CD4-positive, alpha-beta T cell treated with Interleukin-12 subunit alpha and Interleukin-12 subunit beta, for 1 hour (primary cell): ENCODE data around the gene DLL4.
"Not testable (repeated sequence)": the region's sequence is repeated elsewhere in the genome, so short reads cannot be mapped to it uniquely, and the experiment has no call there.

ENCODE experiments used
- DNase-seq: peaks from one replicate; pipeline ENCODE4 v3.0.0-alpha.2; 2020

The DLL4 gene

DNA sequence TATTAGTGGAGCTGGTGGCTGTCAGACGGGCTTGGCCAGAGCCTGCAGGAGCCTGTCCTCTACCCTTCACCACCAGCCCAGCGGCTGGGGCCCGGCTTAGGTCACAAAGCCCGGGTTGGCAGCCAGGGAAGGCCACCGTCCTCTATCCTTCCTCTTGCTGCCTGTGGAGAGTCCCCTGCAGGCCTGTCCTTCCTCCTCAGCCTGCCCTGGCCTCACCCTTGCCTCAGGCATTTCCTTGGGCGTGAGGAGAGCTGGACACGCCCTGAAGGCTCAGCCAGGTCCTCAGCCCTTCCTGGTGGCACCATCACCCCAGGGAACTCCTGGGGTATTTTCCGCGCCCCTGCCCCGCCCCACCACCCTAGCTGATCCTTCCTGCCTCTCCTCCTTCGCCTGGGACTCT is 31.8 kb downstream of the DLL4 start:
- DNase-seq, result no peak

GRCh38 chr15:40961740-40962139 is 32.6 kb downstream of the DLL4 start:
- not testable (repeated sequence) for DNase-seq

DNA sequence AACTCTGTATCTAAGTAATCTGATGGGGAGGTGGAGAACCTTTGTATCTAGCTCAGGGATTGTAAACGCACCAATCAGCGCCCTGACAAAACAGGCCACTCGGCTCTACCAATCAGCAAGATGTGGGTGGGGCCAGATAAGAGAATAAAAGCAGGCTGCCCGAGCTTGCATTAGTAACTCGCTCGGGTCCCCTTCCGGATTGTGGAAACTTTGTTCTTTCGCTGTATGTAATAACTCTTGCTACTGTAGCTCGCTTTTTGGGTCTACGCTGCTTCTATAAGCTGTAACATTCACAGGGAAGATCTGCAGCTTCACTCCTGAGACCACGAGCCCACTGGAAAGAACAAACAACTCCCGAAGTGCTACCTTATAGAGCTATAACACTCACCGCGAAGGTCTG is 33.2 kb downstream of the DLL4 start:
- not testable (repeated sequence) for DNase-seq

DNA sequence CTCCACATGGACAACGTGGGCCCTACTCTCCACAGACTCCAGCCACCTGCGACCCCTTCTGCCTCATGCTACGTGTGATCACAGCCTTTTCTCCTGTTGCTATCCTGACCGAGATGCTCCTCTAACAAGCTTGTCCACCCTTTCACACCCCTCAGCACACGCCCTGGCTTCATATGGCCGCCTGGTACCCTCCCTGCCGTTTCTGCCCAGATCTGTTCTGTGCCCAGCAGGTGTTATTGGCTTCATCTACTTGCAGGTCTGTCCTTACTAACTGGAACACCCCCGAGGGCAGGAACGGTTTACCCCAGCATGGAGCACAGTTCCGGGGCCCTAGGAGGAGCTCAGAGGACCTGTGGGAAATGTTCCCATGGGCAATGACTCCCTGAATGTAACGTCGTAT is 34.1 kb downstream of the DLL4 start:
- DNase-seq, result no peak

GRCh38 chr15:40964006-40964405 is 34.9 kb downstream of the DLL4 start:
- no peak for DNase-seq

GRCh38 chr15:40964634-40965033 is 35.5 kb downstream of the DLL4 start:
- no peak for DNase-seq

DNA sequence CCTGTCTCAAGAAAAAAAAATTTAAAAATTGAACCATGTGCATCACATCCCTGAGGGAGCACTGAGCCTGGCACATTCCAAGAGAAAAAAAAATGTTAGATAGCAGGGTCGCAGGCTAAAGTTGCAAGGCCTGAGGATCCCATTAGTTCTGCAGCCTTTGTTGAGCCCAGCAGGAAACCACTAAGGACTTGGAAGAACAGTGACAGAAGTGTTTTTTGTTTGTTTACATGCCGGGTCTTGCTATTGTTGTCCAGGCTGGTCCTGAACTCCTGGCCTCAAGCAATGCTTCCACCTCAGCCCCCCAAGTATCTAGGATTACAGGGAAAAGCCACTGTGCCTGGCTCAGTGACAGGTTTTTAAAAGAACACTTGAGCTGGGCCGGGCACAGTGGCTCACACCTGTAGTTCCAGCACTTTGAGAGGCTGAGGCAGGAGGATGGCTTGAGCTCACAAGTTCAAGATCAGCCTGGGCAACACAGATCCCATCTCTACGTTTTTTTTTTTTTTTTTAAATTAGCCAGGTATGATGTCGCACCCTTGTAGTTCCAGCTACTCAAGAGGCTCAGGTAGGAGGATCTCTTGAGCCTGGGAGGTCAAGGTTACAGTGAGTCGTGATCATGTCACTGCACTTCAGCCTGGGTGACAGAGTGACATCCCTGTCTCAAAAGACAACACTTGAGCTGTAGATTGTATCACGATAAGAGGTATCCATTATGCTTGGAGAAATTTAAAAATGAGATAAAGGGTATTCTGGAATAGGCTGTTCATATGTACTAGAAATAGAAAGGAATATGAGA is 39.3 kb downstream of the DLL4 start:
- DNase-seq, result no peak

DNA sequence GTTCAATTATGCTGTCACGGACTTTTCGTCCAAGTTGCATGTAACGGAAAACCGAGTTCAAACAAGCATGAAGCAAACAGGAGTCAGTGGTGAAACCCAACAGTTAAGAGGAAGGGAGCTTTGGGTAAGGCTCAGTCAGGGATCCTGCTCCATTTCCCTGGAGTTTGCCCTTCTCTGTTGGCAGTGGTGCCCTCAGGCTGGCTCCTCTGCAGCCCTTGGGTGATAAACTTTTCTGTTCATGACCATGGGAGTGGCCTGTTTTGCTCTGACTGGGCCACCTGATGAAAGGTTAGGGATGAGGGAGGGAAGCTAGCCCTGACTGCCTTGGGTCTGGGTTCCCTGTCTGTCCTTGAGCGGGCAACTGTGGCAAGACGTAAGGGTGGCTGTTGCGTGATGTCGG is 40.2 kb downstream of the DLL4 start:
- DNase-seq, result no peak

DNA sequence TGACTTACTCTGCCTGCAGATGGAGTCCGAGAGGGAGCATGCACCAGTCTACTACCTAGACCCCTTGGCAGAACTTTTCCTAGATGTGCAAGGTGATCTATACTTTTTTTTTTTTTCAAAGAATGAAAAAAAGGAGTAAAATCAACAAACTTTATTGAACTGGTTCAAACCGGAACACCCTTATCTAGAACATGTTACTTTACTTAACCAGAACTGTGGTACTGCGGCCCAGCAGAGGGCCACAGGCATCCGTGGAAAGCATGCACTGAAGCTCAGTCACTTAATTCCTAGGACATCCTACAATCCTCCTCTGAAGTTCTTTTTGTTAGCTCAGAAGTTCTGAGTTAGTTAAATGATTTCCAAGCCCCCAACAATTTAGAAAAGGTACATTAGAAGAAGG is 45.7 kb downstream of the DLL4 start:
- no peak for DNase-seq

DNA sequence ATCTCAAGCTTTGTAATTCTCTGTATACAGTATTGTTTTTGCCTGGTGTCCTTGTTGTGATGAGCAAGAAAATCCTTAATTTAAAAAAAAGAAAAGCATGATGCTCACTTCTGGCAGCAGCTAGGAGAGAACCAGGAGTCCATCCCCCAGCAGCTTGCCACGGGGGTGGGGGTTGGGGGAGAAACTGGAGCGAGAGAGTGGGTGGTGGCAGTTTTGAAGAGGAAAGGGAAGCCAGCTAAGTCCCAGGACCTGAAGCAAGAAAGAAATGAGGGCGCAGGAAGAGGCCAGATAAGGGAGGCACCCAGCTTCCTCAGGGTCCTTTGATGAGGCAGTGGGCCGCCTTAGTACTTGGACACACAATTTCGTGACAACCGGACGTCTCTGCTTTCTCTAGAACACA is 47.7 kb downstream of the DLL4 start:
- DNase-seq, result no peak

- no peak for DNase-seq
Observed at GRCh38 chr15:40978141-40978540, 49.0 kb downstream of the DLL4 start.

GRCh38 chr15:40978562-40978961 is 49.4 kb downstream of the DLL4 start:
- no peak for DNase-seq

DNA sequence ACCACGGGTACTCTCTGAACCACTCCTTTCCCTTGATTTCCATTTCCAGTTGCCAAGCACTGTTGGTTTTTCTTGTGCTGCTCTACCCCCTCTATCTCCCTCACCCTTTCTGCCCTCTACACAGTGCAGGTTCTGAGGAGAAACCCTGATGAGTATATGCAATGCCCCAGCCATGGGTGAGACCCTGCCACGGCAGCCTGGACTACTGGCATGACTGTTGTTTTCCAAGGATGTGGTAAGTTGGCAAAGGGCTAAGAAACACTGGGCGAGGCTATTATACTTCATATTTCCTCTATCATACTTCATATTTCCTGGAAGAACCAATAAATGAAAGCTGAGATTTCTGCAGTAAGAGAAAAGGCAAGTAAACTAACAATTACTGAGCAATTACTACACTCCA is 52.0 kb downstream of the DLL4 start:
- no peak for DNase-seq

GRCh38 chr15:40982855-40983254 is 53.7 kb downstream of the DLL4 start:
- DNase-seq, result no peak

DNA sequence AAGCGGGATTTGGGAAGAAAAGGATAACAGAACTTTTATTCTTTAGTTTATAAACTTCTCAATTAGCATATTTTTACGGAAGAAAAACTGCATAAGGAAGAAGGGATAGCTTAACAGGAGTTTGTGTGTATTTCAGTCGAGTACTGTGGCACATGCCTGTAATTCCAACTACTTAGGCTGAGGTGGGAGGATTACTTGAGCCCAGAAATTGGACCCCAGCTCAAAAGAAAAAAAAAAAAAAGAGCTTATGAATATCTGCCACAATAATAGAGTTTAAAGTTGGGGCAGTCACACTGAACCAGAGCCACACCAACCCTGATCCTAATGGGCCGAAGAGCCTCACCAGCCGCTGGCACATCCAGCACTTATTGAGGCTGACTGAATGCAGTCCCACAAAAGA is 55.3 kb downstream of the DLL4 start:
- DNase-seq, result no peak

DNA sequence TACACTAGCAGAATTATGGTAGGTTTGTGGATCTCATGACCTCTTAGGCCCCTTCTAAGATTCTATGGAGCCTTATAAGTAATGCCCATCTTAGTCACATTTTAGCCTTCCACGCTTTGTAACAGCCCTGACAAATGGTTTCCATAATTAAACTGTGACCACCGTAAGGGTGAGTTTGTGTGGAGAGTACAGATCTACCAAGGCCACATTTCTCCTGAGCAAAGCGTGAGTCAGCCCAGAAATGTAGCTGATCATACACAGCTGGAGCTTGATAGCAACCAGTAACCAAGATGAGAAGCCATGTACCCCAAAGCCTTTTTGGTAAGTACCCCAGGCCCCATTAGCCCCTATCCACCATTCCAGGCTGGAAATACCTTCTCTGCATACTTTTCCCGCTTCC is 55.8 kb downstream of the DLL4 start:
- no peak for DNase-seq

- no peak for DNase-seq
Observed at GRCh38 chr15:40985541-40986330, 56.6 kb downstream of the DLL4 start.

- DNase-seq, result no peak
Observed at GRCh38 chr15:40986820-40987219, 57.7 kb downstream of the DLL4 start.

- DNase-seq, result no peak
Observed at GRCh38 chr15:40988156-40988555, 59.0 kb downstream of the DLL4 start.
